GM19351 (cell line): ENCODE measurements around the gene IL11.
A peak's percentile ranks its signal among the peaks of the same experiment; 100 is the strongest.
"Not testable (repeated sequence)": the region's sequence is repeated elsewhere in the genome, so short reads cannot be mapped to it uniquely, and the experiment has no call there.

ENCODE experiments used
- ATAC-seq: cut with Tn5 transposase; IDR thresholded peaks from one replicate; pipeline ENCODE4 v1.9.1; 2021; ENCODE audit warnings: mild to moderate bottlenecking, moderate library complexity; ENCODE audit not compliant: unreplicated experiment

IL11 gene

DNA sequence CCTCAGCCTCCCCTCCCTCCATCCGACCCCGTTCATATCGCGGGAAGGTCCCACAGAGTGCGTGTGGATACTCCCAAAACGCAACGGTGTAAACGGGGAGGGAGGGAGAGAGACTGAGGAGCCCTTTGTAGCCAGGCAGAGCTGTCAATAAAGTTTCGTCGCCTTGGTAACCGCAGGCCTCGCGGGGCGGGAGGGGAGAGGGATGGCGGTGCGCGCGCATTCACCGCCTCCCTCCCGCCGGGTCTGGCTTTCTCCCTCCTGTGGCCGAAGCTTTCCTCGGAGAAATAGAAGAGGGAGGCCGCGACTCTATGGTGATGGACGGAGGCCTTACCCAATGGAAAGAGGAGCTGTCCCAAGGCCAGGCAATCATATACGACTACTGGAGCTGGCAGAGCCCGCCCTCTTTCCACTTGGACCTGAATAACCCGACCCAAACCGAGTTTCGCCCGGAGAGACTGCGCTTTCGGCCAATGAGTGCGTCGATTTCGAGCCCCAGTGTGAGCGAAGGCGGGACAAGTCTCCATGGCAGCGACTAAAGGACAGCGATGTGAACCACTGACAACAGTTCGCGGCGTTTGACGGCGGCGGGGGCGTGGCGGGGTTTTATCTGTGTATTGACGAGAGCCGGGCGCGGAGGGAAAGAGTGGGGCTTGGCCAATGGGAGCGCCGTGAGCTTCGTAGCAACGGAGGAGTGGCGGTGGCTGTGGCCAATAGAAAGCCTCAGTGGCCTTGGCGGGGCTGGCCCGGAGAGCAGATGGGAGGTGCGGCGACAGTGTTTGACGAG lies 31.0 kb downstream of the IL11 start, which contains the start of gene KMT5C:
KMT5C (plus strand) TSS at position 772 of the 784 bp plus-strand sequence. CDS start 2,061 bp downstream, outside the sequence.
- peak; percentile 80 for ATAC-seq

DNA sequence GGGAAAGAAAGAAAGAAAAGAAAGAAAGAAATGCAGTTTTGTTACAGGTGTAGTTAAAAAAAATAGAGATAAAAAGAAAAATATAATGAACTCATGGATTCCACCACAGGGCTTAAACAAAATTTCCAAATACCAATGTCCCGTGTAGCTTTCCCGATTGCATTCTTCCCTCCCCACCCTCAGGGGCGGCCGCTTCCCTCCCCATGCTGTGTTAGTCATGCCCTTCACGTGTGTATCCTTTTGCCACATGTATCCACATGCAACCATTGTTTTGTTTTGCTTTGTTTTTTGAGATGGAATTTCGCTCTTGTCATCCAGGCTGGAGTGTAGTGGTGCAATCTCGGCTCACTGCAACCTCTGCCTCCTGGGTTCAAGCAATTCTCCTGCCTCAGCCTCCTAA lies 34.2 kb downstream of the IL11 start:
- ATAC-seq: no peak

DNA sequence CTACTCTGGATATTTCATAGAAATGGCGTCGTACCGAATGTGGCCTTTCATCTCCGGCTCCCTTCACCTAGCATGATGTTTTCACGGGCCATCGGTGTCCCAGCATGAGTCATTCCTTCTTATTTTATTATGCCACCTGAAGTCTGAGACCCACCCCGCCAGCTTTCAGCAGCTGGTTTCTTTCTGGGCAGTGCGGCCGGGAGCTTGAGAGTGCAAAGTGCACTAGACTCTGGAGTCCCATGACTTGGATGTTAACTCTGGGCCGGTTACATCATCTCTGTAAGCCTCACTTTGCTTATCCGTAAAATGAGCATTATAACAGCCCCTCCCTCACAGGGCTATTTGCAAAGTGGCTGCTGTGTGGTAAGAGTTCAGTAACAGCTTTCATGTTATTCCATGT lies 36.4 kb downstream of the IL11 start:
- ATAC-seq: no peak

DNA sequence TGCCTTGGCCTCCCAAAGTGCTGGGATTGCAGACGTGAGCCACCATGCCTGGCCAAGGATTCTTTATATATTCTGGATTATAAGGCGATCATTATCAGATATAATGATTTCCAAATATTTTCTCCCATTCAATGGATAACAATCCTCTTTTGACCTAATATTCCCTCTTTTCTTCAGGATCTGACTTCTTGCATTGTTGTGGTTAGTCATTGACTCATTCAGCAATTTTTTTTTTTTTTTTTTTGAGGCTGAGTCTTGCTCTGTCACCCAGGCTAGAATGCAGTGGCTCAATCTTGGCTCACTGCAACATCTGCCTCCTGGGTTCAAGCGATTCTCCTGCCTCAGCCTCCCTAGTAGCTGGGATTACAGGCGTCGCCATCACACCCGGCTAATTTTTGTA lies 40.5 kb downstream of the IL11 start:
- ATAC-seq: not testable (repeated sequence)

DNA sequence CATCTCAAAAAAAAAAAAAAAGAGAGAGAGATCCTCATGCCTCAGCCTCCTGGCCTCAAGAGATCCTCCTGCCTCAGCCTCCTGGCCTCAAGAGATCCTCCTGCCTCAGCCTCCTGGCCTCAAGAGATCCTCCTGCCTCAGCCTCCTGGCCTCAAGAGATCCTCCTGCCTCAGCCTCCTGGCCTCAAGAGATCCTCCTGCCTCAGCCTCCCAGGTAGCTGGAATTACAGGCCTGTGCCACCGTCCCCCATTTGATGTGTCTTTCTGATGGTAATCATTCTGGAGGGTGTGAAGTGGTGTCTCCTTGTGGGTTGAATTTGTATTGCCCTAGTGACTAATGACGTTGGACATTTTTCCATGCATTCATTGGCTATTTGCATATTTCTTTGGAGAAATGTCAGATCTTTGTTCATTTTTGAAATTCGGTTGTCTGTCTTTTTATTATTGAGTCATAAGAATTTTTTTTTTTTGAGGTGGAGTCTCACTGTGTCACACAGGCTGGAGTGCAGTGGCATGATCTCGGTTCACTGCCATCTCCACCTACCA lies 41.4 kb downstream of the IL11 start:
- ATAC-seq: not testable (repeated sequence)

DNA sequence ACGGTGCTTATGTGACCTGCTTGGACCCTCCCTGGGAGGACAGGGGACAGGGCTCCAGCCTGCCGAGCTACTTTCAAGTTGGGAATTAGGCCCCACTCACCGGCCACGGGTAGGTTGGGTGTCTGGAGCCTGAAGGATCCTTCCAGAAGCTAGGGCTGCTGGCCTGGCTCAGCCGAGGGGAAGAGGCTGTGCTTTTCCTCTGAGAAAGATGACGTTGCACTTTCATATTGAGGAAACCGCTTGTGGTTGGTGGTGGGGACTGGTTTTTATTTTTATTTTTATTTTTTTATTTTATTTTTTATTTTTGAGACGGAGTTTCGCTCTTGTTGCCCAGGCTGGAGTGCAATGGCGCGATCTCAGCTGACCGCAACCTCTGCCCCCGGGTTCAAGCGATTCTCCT lies 45.1 kb downstream of the IL11 start, which contains the start of gene TMEM150B:
TMEM150B (minus strand) TSS at position 170 of the 400 bp plus-strand sequence. CDS start 4,305 bp downstream, outside the sequence.
- ATAC-seq: no peak

DNA sequence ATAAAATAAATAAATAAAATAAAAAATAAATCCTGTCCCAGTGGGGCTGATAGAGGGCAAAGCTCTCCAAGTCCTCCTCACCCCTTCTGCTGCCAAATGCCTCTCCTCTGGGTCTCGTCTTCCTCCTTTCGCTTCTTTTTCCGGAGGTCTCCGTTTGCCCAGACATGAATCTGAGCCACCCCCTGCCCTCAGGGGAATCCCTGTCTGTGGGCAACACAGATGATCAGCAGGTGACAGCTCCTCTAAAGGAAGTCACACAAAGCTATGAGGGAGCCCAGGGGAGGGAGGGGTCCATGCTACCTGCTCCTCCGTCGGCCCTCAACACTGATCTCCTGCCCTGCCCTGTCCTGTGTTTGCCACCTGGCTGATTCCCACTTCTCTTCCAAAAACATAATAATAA lies 45.6 kb downstream of the IL11 start:
- no peak for ATAC-seq

DNA sequence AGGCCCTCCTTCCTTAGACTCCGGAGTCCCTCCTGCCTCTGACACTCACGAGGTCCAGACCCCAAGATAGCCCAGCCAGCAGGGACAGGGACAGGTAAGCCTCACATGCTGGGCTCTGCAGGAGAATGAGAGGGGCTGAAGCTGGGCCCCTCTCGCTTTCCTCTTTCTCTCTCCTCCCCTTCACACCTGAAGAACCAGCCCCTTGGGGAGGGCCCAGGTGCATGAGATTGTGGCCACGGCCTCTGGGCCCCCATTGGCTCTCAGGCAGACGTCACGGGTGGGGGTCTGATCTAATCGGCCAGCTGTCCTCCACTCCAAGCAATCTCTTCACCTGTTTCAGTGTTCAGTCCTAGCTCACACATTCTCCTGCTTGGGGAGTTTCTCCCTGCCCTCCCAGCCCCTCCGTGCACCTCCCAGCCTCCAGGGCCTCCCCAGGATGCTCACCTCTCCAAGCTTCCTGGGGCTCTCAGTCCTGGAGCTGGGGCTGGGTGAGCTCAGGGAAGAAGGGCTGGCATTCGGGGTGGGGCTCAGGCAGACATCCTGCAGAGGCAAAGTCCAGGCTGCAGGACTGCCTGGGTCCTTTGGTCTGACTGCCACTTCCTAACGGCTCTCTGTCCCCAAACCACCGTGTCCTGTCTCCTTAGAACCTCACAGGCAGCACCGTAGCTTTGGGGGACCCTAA lies 47.9 kb downstream of the IL11 start:
- no peak for ATAC-seq

DNA sequence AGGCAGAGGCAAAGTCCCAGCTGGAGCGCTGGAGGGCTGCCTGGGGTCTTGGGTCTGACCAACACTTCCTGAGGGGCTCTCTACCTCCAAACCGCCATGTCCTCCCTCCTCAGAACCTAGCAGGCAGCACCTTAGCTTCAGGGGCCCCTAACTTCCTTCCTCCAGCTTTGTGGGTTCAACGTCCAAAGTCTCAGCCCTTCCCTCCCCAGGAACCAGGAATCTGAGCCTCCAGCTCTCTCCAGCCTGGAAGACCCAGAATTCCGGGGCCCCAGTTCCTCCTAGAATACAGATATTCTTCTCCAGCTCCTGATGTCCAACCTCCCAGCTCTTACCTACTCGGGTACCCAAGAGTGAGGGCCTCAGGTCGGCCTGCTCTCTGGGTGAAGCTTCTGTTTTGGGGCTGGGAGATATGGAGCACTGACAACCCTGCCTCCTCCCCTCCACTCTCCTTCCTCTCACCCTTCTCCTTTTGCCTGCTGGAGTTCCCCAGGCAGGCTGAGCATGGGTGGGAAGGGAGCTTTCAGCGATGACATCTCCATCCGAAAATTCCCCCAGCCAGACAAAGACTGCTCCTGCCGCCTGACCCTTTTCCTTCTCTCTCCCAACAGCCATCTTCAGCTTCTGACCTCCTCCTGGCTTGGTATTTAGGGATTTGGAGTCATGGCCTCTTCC lies 48.7 kb downstream of the IL11 start:
- no peak for ATAC-seq

DNA sequence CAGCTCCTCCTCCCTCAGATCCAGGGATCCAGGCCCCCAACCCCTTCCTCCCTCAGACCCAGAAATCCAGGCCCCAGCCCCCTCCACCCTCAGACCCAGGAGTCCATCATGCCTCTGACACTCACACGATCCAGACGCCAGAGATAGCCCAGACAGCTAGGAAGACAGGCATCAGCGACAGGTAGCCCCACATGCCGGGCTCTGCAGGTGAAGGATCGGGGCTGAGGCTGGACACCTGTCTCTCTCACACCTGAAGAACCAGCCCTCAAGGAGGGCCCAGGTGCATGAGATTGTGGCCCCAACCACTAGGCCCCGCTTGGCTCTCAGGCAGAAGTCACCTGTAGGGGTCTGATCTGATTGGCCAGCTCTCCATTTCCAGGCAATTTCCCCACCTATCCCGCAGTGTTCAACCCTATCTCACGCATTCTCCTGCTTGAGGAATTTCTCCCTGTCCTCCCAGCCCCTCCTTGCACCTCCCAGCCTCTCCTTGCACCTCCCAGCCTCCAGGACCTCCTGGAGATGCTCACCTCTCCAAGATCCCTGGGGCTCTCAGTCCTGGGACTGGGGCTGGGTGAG lies 49.3 kb downstream of the IL11 start:
- no peak for ATAC-seq

DNA sequence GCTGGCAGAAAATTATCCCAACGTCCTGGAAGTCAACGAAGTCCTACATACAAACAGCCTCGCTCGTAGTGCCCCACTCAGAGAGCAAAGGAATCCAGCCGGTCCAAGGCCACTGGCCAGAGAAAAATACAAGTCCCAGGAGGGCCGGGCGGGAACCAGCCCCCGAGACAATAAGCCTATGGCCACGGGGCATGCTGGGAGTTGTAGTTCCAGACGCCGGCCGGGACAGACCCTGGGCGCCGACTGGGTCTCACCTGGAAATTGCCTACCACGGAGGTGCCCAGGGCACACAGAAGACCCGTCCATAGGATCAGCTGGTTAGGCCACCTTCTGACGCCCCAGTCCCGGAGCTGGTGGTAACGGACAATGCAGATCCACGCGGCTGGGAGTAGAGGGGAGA lies 50.5 kb downstream of the IL11 start:
- no peak for ATAC-seq

DNA sequence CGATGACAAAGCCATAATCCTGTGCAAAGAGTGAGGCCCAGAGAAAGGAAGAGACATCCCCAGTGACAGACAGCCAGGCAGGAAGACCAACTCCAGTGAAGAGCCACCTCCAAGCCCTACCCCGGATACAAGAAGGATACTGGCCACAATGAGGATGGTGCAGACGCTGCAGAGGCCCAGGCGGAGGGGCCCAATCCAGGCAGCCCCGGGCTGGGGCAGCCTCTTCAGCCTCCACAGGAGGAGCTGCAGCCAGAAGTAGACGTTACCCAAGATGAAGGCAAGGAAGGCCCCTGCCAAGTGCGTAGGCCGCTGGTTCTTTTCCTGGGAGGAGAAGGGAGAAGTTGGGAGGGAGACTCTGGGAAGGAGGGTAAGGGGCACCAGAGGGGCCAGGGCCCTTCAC lies 53.6 kb downstream of the IL11 start:
- no peak for ATAC-seq

DNA sequence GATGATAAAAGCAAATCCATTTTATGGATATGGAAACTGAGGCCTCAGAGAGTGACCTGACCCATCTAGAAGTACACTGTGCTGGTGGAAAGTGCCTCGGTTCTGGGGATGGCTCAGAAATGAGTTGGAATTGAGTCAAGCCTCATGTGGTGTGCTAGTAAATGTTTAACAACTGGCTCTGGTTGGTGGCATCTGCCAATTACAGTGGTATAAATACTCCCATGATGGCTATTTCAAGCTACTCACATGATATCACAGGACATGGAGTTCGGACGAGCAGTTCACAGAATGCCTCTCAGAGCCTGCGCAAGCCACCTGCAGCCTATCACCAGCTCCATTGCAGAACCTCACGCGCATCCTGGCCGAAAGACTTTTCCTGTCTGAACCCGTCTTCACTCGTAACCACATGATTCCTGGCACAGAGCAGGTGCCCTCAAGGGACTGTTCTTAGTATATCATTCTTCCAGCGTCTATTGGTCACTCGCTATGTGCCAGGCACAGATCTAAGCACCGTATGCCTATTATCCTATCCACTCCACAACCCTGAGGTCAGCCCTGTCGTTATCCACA lies 54.2 kb downstream of the IL11 start:
- no peak for ATAC-seq

DNA sequence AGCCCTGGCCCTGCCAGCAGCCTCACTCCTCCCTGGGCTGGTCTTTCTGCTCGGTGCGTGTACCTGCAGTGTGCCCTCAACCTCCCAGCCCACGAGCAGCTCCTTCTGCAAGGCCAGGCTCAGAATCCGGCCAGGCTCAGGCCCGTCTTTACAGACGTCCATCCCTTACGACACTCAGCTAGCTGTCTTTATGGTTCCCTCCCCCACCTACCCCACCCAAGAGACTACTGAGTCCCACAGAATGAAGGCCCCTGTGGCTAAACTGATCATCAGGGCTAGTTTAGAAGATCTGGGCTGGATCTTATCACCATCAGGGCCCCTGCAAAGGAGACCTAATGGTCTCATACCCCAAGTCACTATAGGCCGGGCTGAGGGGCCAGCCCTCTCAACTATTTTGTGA lies 55.9 kb downstream of the IL11 start:
- ATAC-seq: no peak
